Measurements from ENCODE around the gene PREPL. TPM values are rescaled to one million over a fixed set of nuclear protein-coding genes. Genes with fewer than 3 reads are reported as not detected.

Gene PREPL
- total and polyA plus RNA-seq, 2 of the 4 experiments (the other 2 are of a cell fraction) = 27.6 to 39.6 TPM

DNA sequence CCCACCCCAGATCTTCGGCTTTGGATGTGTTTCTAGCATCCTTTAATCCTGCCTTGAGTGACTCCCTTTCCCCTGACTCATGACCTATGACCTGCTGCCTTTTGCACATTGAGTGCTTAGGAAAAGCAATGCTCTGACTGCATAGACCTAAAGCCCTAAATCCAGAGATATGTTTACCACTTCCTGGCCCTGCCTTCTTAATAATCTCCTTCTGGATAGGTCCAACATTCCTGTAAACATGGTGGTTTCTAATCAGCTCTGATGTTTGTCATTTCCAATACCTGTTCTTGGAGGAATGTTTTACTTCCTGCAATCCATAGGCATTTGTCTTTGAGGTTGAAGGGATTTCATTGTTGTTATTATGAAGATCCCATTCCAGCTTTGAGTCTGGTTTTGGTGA is 83.8 kb downstream of the PREPL start:
- no peak overlapping the region for H4K5ac ChIP-seq (ENCODE audit: low read depth, low read length)
- H3K36me3 ChIP-seq (ENCODE audit: control insufficient read depth, insufficient read depth, low read length) = no peaks in the 10 kb centered on the region
- no peaks in the 10 kb centered on the region for H3K9me3 ChIP-seq (ENCODE audit: control insufficient read depth, insufficient read depth, low read length)
- H3K9ac ChIP-seq (ENCODE audit: low read depth, low read length) = no peak overlapping the region
- POLR2A ChIA-PET (ENCODE audit: unreplicated experiment) = no interaction called here
- no peak overlapping the region for H4K8ac ChIP-seq (ENCODE audit: low read depth in 2 of 2, low read length in 2 of 2)
- H2AK5ac ChIP-seq (ENCODE audit: low read depth, low read length) = no peak overlapping the region
- H3K27me3 ChIP-seq (ENCODE audit: control insufficient read depth, insufficient read depth, low read length) = peaks cover 3% of the 10 kb centered on the region
- no peak overlapping the region for H3K23ac ChIP-seq (ENCODE audit: low read depth, low read length)
- DNase-seq (no peak), ATAC-seq (ENCODE audit: low read depth) (no peak)
- no peak overlapping the region for H3K4ac ChIP-seq (ENCODE audit: low read depth, low read length)
- no peak overlapping the region for H2BK15ac ChIP-seq (ENCODE audit: low read depth, low read length)
- H4K20me1 ChIP-seq (ENCODE audit: insufficient read depth, low read length) = no peaks in the 10 kb centered on the region
- peaks cover 3% of the 10 kb centered on the region; the same call in 1 of the 2 replicates for H3K4me1 ChIP-seq (ENCODE audit: control insufficient read depth, insufficient read depth, low read length)
- WGBS, 2 experiments (ENCODE audit: extremely low coverage in 2 of 2, insufficient read length in 1 of 2) = 20% methylated on average over 1 of the region's 1 CpG; no CpG with 5 or more reads in 1 of the 2 experiments
- H3K4me2 ChIP-seq (ENCODE audit: low read depth, low read length) = no peak overlapping the region
- H2BK120ac ChIP-seq (ENCODE audit: low read depth, low read length) = no peak overlapping the region
- H3K9me1 ChIP-seq (ENCODE audit: insufficient read depth, low read length) = no peaks in the 10 kb centered on the region
- H2BK5ac ChIP-seq (ENCODE audit: low read depth, low read length, poor library complexity, severe bottlenecking) = no peak overlapping the region
- H3K56ac ChIP-seq (ENCODE audit: extremely low read depth, insufficient read depth, low read length) = no peak overlapping the region
- no peak overlapping the region for H2BK20ac ChIP-seq (ENCODE audit: low read depth, low read length)
- H3K18ac ChIP-seq (ENCODE audit: low read depth, low read length) = no peak overlapping the region
- in situ Hi-C loops (cut with MboI; ENCODE audit: low sequenced_read_pairs) (loop anchor here (25.0 kb wide), 1 partner anchor 190 kb away; no protein-coding TSS in a partner anchor), dilution Hi-C loops (cut with HindIII; ENCODE audit: low sequenced_read_pairs, unreplicated experiment) (no loop called here), intact Hi-C loops (cut with micrococcal nuclease) (no loop called here)
- H2AFZ ChIP-seq (replicated peaks; ENCODE audit: low read length, poor library complexity) = no peak overlapping the region
- TF ChIP-seq POLR2A (IDR thresholded peaks at IDR 0.05; ENCODE audit: low read depth, low read length) (no peak), FOS (IDR thresholded peaks at IDR 0.05; ENCODE audit: low read depth, low read length) (no peak), RFX5 (IDR thresholded peaks at IDR 0.05; ENCODE audit: low read depth, low read length) (no peak), CHD1 (IDR thresholded peaks at IDR 0.05; ENCODE audit: low read depth, low read length) (no peak), CEBPB (IDR thresholded peaks at IDR 0.05; ENCODE audit: low read depth, low read length) (no peak), RCOR1 (IDR thresholded peaks at IDR 0.05; ENCODE audit: insufficient replicate concordance, low read length) (no peak), MXI1 (IDR thresholded peaks at IDR 0.05; ENCODE audit: borderline replicate concordance, low read depth, low read length) (no peak), RAD21 (IDR thresholded peaks at IDR 0.05; ENCODE audit: low read length) (no peak), NFE2L2 (IDR thresholded peaks at IDR 0.05; ENCODE audit: low read depth, low read length) (no peak), MAZ (IDR thresholded peaks at IDR 0.05; ENCODE audit: borderline replicate concordance, low read depth, low read length) (no peak), BHLHE40 (IDR thresholded peaks at IDR 0.05; ENCODE audit: low read depth, low read length) (no peak), MAFK (IDR thresholded peaks at IDR 0.05; ENCODE audit: low read depth, low read length) (no peak)
- TF ChIP-seq, protein P1, sequence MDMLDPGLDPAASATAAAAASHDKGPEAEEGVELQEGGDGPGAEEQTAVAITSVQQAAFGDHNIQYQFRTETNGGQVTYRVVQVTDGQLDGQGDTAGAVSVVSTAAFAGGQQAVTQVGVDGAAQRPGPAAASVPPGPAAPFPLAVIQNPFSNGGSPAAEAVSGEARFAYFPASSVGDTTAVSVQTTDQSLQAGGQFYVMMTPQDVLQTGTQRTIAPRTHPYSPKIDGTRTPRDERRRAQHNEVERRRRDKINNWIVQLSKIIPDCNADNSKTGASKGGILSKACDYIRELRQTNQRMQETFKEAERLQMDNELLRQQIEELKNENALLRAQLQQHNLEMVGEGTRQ (IDR thresholded peaks at IDR 0.05; ENCODE audit: low read depth, low read length) = no peak
- TF ChIP-seq, protein P2, sequence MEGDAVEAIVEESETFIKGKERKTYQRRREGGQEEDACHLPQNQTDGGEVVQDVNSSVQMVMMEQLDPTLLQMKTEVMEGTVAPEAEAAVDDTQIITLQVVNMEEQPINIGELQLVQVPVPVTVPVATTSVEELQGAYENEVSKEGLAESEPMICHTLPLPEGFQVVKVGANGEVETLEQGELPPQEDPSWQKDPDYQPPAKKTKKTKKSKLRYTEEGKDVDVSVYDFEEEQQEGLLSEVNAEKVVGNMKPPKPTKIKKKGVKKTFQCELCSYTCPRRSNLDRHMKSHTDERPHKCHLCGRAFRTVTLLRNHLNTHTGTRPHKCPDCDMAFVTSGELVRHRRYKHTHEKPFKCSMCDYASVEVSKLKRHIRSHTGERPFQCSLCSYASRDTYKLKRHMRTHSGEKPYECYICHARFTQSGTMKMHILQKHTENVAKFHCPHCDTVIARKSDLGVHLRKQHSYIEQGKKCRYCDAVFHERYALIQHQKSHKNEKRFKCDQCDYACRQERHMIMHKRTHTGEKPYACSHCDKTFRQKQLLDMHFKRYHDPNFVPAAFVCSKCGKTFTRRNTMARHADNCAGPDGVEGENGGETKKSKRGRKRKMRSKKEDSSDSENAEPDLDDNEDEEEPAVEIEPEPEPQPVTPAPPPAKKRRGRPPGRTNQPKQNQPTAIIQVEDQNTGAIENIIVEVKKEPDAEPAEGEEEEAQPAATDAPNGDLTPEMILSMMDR (conservative IDR thresholded peaks at IDR 0.05; ENCODE audit: low read depth, low read length) = no peak
- no peak overlapping the region for H4K91ac ChIP-seq (ENCODE audit: insufficient read depth, low read depth, low read length)
- no peaks in the 10 kb centered on the region for H3K79me1 ChIP-seq (ENCODE audit: low read depth in 1 of 2, low read length in 2 of 2)
- no peak overlapping the region for H3K14ac ChIP-seq (replicated peaks; ENCODE audit: low read depth, low read length)
- H3K27ac ChIP-seq (ENCODE audit: insufficient read depth, low read length) = no peak overlapping the region
- H2AK9ac ChIP-seq (replicated peaks; ENCODE audit: low read depth, low read length, poor library complexity) = no peak overlapping the region
- BruUV-seq (replicated peaks) = no TSS peak
- no peak overlapping the region for H3K4me3 ChIP-seq (ENCODE audit: insufficient read depth, low read depth, low read length)
- CTCF ChIA-PET = interaction anchor here (0.9 kb wide), 1 partner anchor 32 kb away, joined by 3 read pairs; no protein-coding TSS in a partner anchor

All from IMR-90 (cell line).